HG03095 (cell line): ENCODE measurements around the gene LUC7L.
"Not testable (repeated sequence)": the region's sequence is repeated elsewhere in the genome, so short reads cannot be mapped to it uniquely, and the experiment has no call there.

Source experiments
- ATAC-seq: cut with Tn5 transposase; IDR thresholded peaks from one replicate; pipeline ENCODE4 v1.9.1; 2021; ENCODE audit warnings: moderate library complexity; ENCODE audit not compliant: unreplicated experiment

The LUC7L gene

DNA sequence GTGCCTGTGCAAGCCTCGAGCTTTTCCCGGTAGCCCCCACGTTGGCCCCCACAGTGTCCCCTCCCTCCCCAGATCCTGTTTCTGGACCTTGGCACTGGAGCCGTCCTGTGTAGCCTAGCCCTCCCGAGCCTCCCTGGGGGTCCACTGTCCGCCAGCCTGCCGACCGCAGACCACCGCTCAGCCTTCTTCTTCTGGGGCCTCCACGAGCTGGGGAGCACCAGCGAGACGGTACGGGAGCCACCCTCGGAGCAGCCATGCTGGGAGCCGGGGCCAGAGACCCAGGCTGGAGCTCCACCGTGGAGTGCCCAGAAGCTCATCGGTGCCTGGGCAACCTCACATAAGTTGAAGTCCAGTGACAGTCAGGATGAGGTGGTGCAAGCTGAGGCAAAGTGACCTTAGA is 34.7 kb upstream of the LUC7L start:
- ATAC-seq: no peak

GRCh38 chr16:263182-263774 is 34.0 kb upstream of the LUC7L start:
- no peak for ATAC-seq

GRCh38 chr16:262121-262745 is 33.0 kb upstream of the LUC7L start:
- ATAC-seq: no peak

- no peak for ATAC-seq
Measured at GRCh38 chr16:261031-261691, 31.9 kb upstream of the LUC7L start.

GRCh38 chr16:260326-260725 is 31.1 kb upstream of the LUC7L start:
- ATAC-seq: no peak

DNA sequence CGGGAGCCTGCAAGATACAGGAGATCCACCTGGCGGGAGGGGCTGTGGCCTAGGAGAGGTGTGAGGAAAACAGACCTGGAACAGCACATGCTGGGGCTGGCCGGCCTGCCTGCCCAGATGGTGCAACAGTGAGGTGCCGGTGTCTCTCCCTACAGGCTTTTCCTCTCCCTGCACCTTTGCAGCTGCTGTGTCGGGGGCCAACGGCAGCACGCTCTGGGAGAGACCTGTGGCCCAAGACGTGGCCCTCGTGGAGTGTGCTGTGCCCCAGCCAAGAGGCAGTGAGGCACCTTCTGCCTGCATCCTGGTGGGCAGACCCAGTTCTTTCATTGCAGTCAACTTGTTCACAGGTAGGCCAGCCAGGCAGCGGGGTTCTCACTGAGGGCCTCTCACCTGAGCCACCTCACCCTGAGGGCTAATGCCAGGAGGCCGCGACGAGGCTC is 30.6 kb upstream of the LUC7L start:
- ATAC-seq: no peak

DNA sequence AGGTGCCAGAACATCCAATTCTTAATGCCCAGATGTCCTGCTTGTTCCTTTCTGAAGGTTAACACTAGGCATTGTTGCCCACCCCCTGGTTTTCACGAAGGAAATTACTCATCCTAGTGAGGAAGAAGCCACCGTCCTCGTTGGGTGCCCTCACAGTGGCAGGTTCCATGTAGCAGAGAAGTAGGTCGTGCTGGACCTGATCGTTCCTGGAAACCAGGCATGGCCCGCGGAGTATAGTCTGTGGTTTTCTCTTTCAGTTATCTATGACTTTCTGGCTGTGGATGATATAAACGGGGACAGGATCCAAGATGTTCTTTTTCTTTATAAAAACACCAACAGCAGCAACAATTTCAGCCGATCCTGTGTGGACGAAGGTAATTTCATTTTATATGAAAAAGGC is 30.0 kb upstream of the LUC7L start:
- ATAC-seq: no peak

DNA sequence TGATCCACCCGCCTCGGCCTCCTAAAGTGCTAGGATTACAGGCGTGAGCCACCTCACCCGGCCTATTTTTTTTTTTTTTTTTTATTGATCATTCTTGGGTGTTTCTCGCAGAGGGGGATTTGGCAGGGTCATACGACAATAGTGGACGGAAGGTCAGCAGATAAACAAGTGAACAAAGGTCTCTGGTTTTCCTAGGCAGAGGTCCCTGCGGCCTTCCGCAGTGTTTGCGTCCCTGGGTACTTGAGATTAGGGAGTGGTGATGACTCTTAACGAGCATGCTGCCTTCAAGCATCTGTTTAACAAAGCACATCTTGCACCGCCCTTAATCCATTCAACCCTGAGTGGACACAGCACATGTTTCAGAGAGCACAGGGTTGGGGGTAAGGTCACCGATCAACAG is 28.8 kb upstream of the LUC7L start:
- not testable (repeated sequence) for ATAC-seq

GRCh38 chr16:255183-255582 is 25.9 kb upstream of the LUC7L start:
- ATAC-seq: no peak

DNA sequence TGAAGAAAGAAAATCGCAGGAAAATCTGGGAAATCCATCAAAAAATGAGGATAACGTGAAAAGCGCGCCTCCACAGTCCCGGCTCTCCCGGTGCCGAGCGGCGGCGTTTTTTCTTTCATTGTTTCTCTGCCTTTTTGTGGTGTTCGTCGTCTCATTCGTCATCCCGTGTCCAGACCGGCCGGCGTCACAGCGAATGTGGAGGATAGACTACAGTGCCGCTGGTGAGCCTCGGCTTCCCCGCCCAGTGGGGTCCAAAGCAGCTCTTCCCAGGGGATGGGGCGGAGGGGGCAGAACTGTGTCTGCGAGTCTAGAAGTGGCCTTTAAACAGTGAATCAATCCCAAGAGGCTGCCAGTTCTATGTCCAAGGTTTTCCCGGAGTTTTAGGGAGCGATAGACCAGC is 25.2 kb upstream of the LUC7L start:
- no peak for ATAC-seq

DNA sequence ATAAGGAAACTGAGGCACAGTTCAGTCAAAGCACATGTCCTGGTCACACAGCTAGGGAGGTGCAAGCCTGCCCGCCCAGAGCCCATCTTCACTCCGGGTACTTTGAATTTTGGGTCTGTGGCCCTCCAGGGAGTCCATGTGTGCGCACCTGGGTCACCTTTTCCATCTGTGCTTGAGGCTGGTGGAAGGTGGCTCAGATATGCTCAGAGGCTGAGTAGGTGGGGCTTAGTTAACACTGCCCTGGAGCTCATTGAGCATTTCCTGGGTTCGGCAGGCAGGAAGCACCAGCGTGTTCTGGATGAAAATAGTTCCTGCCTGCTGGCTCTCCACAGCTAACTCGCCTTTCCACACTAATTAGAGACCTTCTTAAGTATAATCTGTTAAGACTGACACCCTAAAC is 24.6 kb upstream of the LUC7L start:
- ATAC-seq: no peak

DNA sequence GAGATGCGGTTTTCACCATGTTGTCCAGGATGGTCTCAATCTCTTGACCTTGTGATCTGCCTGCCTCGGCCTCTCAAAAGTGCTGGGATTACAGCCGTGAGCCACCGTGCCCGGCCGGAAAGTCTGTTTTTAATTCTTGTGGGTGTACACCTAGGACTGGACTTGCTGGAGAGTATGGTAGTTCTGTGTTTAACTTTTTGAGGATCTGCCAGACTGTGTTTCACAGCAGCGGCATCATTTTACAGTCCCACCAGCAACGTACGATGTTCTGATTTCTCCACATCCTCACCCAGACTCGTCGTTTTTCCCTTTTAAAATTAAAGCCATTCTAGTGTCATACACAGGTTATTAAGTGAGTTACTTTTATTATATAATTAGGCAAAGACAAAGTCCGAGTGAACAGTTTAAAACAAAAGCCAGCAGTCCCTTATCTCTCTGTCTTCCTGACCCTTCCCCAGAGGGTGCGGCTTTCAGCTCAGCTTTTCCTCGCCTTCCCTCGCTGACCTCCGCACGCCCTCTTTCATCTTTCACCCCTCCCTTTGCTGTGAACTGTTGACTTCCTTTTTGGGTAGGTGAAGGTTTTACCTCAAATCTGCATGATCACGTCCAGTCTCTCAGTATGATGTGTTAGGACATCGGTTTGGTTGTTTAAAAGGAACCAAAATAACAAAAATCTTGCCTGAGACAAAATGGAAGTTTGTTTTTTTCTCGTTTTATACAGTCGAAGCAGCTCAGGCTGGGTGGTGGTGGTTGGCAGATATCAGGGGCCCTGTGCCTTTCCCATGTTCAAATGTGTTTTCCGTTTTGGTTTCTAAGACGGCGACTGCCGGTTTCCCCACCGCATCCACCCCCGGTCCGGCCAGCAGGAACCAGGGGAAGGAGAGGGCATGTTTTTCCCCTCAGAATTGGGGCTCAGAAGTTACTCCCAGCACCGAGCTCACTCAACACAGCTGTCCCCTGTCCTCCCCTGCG is 23.4 kb upstream of the LUC7L start:
- no peak for ATAC-seq

DNA sequence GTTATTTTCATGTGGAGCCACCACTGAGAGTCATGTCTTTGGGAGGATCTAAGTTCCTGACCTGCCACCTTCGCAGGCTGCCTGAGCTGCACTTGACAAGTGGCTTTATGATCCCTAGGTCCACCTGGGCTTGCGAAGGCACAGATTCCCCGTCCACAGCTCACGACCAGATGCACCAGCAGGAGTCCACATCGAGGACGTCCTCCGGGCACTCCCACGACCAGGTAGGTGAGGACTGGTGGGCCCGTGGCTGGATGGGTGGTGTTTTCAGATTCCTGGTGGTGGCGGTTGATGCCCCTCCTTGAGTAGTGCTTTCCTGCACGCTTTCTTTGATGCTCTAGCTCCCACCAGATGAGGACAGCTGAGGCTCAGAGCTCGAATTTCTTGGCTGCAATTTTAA is 20.2 kb upstream of the LUC7L start:
- no peak for ATAC-seq

- ATAC-seq: no peak
Measured at GRCh38 chr16:247027-247426, 17.8 kb upstream of the LUC7L start.

- ATAC-seq: no peak
Measured at GRCh38 chr16:245105-245504, 15.9 kb upstream of the LUC7L start.

DNA sequence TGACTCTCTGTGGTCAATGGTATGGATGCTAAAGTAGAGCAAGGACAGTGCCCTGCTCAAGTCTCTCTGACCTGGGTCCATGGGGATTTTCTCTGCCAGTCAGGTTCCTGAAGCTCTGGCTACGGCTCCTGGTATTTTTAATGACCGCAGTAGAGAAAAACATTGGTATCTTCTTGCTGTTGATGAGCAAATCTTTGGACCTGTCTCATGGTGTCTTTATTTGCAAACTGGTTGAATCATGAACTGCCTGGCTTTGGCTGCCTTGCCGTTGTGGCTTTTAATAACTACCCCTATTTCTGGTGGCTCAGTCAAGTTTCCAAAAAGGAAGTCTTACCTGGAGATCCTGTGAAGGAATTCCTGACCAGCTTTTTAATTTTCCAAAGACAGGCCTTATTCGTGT is 14.1 kb upstream of the LUC7L start:
- no peak for ATAC-seq

GRCh38 chr16:242281-242680 is 13.0 kb upstream of the LUC7L start:
- ATAC-seq: no peak

DNA sequence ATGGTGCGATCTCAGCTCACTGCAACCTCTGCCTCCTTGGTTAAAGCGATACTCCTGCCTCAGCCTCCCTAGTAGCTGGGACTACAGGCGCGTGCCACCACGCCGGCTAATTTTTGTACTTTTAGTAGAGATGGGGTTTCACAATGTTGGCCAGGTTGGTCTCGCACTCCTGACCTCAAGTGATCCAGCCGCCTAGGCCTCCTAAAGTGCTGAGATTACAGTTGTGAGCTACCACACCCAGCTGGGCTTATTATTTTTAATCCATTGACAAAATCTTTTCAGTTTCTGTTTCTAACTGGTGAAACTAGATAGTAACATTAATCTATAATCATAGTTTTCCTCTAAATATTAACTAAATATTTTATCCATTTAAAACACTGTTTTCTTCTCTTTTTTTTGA is 11.3 kb upstream of the LUC7L start:
- ATAC-seq: no peak

DNA sequence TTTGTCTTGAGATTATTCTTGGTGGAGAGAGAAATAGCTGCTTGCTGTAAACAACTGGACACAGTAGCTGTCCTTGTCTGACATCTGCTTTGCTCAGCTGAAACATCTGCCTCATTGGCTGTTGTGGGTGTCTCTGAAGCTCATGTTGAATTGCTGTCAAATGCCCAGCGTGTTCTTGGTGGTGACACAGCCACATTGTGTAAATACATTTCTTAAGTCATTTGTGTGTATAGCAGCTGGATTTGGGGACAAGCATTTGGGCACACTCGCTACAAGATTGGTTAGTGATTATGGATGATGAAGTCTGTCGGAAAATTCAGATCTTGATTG is 10.7 kb upstream of the LUC7L start:
- no peak for ATAC-seq

DNA sequence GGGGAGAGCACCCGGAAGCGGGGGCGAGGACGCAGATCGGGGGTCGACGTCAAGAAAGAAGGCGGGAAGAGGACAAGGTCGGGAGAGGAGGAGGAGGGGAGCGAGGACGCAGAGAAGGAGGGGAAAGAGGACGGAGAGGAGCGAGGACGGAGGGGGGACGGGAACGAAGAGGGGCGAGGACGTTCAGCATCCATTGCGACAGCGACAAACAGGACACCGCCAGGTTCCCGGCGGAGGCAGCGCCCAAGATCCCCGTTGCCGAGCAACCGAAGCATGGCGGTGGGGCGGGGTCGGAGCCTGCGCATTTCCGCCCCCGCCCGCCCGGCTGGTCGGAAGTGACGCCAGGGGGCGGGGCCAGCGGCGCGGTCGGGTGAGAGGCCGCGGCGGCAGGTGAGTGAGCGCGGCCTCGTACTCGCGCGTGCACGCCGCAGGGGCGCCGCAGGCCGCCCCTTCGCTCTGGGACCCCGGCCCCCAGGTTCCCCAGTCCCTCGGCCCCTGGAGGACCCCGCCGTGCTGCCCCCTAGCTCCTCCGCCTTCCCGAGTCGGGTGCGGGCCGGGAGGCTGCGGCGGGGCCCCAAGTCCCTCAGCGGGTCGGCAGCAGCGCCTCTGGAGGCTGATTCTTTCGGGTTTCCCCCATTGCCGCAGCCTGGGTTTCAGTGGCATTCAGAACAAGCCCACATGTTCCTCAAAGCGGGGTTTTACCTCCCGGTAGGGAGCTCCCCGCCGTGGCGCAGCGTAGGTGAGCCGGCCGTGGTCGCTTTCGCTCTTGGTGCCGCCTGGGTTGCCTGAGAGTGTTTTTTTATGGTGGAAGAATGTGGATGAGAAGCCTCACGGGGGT is 5.4 kb upstream of the LUC7L start, which contains the start of gene FAM234A:
Gene FAM234A, plus strand, starts transcription at position 354 of the 838 bp plus-strand sequence. CDS start 19,593 bp downstream, outside the sequence.
- peak; percentile 83 for ATAC-seq

- ATAC-seq: no peak
Measured at GRCh38 chr16:230949-231348, 1.7 kb upstream of the LUC7L start.
